SK-N-SH treated with all-trans-retinoic acid at 6 μM for 48 hours (cell line): Measurements from ENCODE around the gene FAM227B.

Experiments
- ATAC-seq: fragments of 200-7000 bp; cut with Tn5 transposase; 3 replicates; pipeline ENCODE4 v1.9.1; 2020; ENCODE audit warnings: mild to moderate bottlenecking, moderate library complexity
- ARNTL ChIP-seq: fragments of 450-650 bp; formaldehyde crosslinking; IDR thresholded peaks from 2 replicates; pipeline ENCODE4 v1.5.0; 2020; ENCODE audit warnings: low read depth, mild to moderate bottlenecking, moderate library complexity, borderline replicate concordance
- BACH2 ChIP-seq: fragments of 250-450 bp; sonication (Bioruptor Pico); IDR thresholded peaks from 2 replicates; pipeline ENCODE4 v1.9.0; 2021; ENCODE audit warnings: mild to moderate bottlenecking, borderline replicate concordance
- CSDC2 ChIP-seq: fragments of 250-450 bp; sonication (Bioruptor Pico); IDR thresholded peaks from 2 replicates; pipeline ENCODE4 v1.5.0; 2020; ENCODE audit warnings: mild to moderate bottlenecking, moderate library complexity
- CSRNP3 ChIP-seq: fragments of 250-450 bp; sonication (Bioruptor Pico); IDR thresholded peaks from 2 replicates; pipeline ENCODE4 v1.5.1; 2021; ENCODE audit warnings: mild to moderate bottlenecking, moderate library complexity
- ESRRG ChIP-seq: fragments of 250-450 bp; sonication (Bioruptor Pico); IDR thresholded peaks from 2 replicates; pipeline ENCODE4 v1.6.1; 2021; ENCODE audit warnings: mild to moderate bottlenecking
- GLIS3 ChIP-seq: fragments of 250-450 bp; sonication (Bioruptor Pico); IDR thresholded peaks from 2 replicates; pipeline ENCODE4 v1.5.0; 2020; ENCODE audit warnings: mild to moderate bottlenecking, moderate library complexity
- ISL1 ChIP-seq: fragments of 250-450 bp; sonication (Bioruptor Pico); IDR thresholded peaks from 2 replicates; pipeline ENCODE4 v2.1.2; 2022; ENCODE audit warnings: mild to moderate bottlenecking, moderate library complexity
- OSR1 ChIP-seq: fragments of 250-450 bp; sonication (Bioruptor Pico); IDR thresholded peaks from 2 replicates; pipeline ENCODE4 v1.8.0; 2022; ENCODE audit warnings: moderate library complexity, mild to moderate bottlenecking, inconsistent platforms
- PPARA ChIP-seq: fragments of 250-450 bp; sonication (Bioruptor Pico); IDR thresholded peaks from 2 replicates; pipeline ENCODE4 v1.5.0; 2020; ENCODE audit warnings: mild to moderate bottlenecking, borderline replicate concordance
- SNAI2 ChIP-seq: fragments of 250-450 bp; sonication (Bioruptor Pico); IDR thresholded peaks from 2 replicates; pipeline ENCODE4 v1.5.0; 2020; ENCODE audit warnings: mild to moderate bottlenecking, moderate library complexity
- TCF4 ChIP-seq: fragments of 250-450 bp; sonication (Bioruptor Pico); IDR thresholded peaks from 2 replicates; pipeline ENCODE4 v1.8.0; 2021; ENCODE audit warnings: mild to moderate bottlenecking, moderate library complexity, borderline replicate concordance
- TOX ChIP-seq: fragments of 250-450 bp; sonication (Bioruptor Pico); IDR thresholded peaks from 2 replicates; pipeline ENCODE4 v1.8.0; 2021; ENCODE audit warnings: mild to moderate bottlenecking, moderate library complexity, borderline replicate concordance
- TSHZ2 ChIP-seq: fragments of 250-450 bp; sonication (Bioruptor Pico); IDR thresholded peaks from 2 replicates; pipeline ENCODE4 v1.5.0; 2020; ENCODE audit warnings: mild to moderate bottlenecking, moderate library complexity
- ZC3H10 ChIP-seq: fragments of 250-450 bp; sonication (Bioruptor Pico); IDR thresholded peaks from 2 replicates; pipeline ENCODE4 v1.5.1; 2021; ENCODE audit warnings: mild to moderate bottlenecking, moderate library complexity
- ZFP3 ChIP-seq: fragments of 250-450 bp; sonication (Bioruptor Pico); IDR thresholded peaks from 2 replicates; pipeline ENCODE4 v1.5.0; 2020; ENCODE audit warnings: mild to moderate bottlenecking, moderate library complexity
- ZFP30 ChIP-seq: fragments of 450-650 bp; formaldehyde crosslinking; IDR thresholded peaks from 2 replicates; pipeline ENCODE4 v1.5.0; 2022; ENCODE audit warnings: mild to moderate bottlenecking, moderate library complexity
- ZNF565 ChIP-seq: fragments of 450-650 bp; formaldehyde crosslinking; conservative IDR thresholded peaks from 2 replicates; pipeline ENCODE4 v1.5.0; 2020; ENCODE audit warnings: low read depth, mild to moderate bottlenecking, moderate library complexity
- ZNF70 ChIP-seq: fragments of 450-650 bp; formaldehyde crosslinking; IDR thresholded peaks from 2 replicates; pipeline ENCODE4 v1.5.0; 2020; ENCODE audit warnings: mild to moderate bottlenecking, moderate library complexity
- ZNF8 ChIP-seq: fragments of 450-650 bp; formaldehyde crosslinking; IDR thresholded peaks from 2 replicates; pipeline ENCODE4 v1.5.0; 2020; ENCODE audit warnings: mild to moderate bottlenecking, moderate library complexity
- TF ChIP-seq, protein P1 (sequence below): fragments of 250-450 bp; sonication (Bioruptor Pico); IDR thresholded peaks from 2 replicates; pipeline ENCODE4 v1.8.0; 2021; ENCODE audit warnings: low read depth, mild to moderate bottlenecking, moderate library complexity, borderline replicate concordance
- TF ChIP-seq, protein P2 (sequence below): fragments of 250-450 bp; sonication (Bioruptor Pico); IDR thresholded peaks from 2 replicates; pipeline ENCODE4 v1.5.1; 2020; ENCODE audit warnings: low read depth, mild to moderate bottlenecking, moderate library complexity
- TF ChIP-seq, protein P3 (sequence below): fragments of 250-450 bp; sonication (Bioruptor Pico); IDR thresholded peaks from 2 replicates; pipeline ENCODE4 v1.8.0; 2020; ENCODE audit warnings: mild to moderate bottlenecking, moderate library complexity, borderline replicate concordance

FAM227B gene

GRCh38 chr15:49427372-49427771 lies 193.2 kb downstream of the FAM227B start:
- ATAC-seq, result no peak
- TF ChIP-seq TCF4, result no peak
- no peak for TF ChIP-seq CSRNP3 (CRISPR knock-in tag)
- TF ChIP-seq BACH2 (CRISPR knock-in tag), result no peak
- no peak for TF ChIP-seq TOX (CRISPR knock-in tag)
- TF ChIP-seq, protein P1, sequence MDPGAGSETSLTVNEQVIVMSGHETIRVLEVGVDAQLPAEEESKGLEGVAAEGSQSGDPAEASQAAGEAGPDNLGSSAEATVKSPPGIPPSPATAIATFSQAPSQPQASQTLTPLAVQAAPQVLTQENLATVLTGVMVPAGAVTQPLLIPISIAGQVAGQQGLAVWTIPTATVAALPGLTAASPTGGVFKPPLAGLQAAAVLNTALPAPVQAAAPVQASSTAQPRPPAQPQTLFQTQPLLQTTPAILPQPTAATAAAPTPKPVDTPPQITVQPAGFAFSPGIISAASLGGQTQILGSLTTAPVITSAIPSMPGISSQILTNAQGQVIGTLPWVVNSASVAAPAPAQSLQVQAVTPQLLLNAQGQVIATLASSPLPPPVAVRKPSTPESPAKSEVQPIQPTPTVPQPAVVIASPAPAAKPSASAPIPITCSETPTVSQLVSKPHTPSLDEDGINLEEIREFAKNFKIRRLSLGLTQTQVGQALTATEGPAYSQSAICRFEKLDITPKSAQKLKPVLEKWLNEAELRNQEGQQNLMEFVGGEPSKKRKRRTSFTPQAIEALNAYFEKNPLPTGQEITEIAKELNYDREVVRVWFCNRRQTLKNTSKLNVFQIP (CRISPR knock-in tag), result no peak
- no peak for TF ChIP-seq CSDC2

- ATAC-seq, result no peak
- no peak for TF ChIP-seq TSHZ2 (CRISPR knock-in tag)
- TF ChIP-seq, protein P2, sequence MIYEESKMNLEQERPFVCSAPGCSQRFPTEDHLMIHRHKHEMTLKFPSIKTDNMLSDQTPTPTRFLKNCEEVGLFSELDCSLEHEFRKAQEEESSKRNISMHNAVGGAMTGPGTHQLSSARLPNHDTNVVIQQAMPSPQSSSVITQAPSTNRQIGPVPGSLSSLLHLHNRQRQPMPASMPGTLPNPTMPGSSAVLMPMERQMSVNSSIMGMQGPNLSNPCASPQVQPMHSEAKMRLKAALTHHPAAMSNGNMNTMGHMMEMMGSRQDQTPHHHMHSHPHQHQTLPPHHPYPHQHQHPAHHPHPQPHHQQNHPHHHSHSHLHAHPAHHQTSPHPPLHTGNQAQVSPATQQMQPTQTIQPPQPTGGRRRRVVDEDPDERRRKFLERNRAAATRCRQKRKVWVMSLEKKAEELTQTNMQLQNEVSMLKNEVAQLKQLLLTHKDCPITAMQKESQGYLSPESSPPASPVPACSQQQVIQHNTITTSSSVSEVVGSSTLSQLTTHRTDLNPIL (CRISPR knock-in tag), result no peak
- no peak for TF ChIP-seq ZNF8 (CRISPR knock-in tag)
- TF ChIP-seq SNAI2, result no peak
- no peak for TF ChIP-seq ZNF70 (CRISPR knock-in tag)
- TF ChIP-seq PPARA (CRISPR knock-in tag), result no peak
- no peak for TF ChIP-seq ZFP30
- TF ChIP-seq, protein P3, sequence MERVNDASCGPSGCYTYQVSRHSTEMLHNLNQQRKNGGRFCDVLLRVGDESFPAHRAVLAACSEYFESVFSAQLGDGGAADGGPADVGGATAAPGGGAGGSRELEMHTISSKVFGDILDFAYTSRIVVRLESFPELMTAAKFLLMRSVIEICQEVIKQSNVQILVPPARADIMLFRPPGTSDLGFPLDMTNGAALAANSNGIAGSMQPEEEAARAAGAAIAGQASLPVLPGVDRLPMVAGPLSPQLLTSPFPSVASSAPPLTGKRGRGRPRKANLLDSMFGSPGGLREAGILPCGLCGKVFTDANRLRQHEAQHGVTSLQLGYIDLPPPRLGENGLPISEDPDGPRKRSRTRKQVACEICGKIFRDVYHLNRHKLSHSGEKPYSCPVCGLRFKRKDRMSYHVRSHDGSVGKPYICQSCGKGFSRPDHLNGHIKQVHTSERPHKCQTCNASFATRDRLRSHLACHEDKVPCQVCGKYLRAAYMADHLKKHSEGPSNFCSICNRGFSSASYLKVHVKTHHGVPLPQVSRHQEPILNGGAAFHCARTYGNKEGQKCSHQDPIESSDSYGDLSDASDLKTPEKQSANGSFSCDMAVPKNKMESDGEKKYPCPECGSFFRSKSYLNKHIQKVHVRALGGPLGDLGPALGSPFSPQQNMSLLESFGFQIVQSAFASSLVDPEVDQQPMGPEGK, result no peak
- no peak for TF ChIP-seq CSDC2
- no peak for TF ChIP-seq BACH2 (CRISPR knock-in tag)
- no peak for TF ChIP-seq CSRNP3 (CRISPR knock-in tag)
- no peak for TF ChIP-seq ISL1
- no peak for TF ChIP-seq GLIS3 (CRISPR knock-in tag)
- TF ChIP-seq ESRRG (CRISPR knock-in tag), result no peak
- TF ChIP-seq ARNTL (CRISPR knock-in tag), result no peak
- no peak for TF ChIP-seq ZC3H10 (CRISPR knock-in tag)
- no peak for TF ChIP-seq OSR1 (CRISPR knock-in tag)
Measured at GRCh38 chr15:49424954-49425353, 195.7 kb downstream of the FAM227B start.

- no peak for ATAC-seq
- TF ChIP-seq ESRRG (CRISPR knock-in tag), result no peak
- TF ChIP-seq TSHZ2 (CRISPR knock-in tag), result no peak
- TF ChIP-seq ZNF8 (CRISPR knock-in tag), result no peak
- TF ChIP-seq BACH2 (CRISPR knock-in tag), result no peak
- TF ChIP-seq ZNF565, result no peak
- no peak for TF ChIP-seq ZFP3 (CRISPR knock-in tag)
- no peak for TF ChIP-seq PPARA (CRISPR knock-in tag)
- TF ChIP-seq, protein P1 (CRISPR knock-in tag), result no peak
- no peak for TF ChIP-seq TCF4
- TF ChIP-seq ZNF70 (CRISPR knock-in tag), result no peak
- TF ChIP-seq ZFP30, result no peak
- TF ChIP-seq SNAI2, result no peak
Measured at GRCh38 chr15:49423901-49424550, 196.6 kb downstream of the FAM227B start.
